Activated CD8-positive, alpha-beta memory T cell treated with anti-CD3 and anti-CD28 coated beads, Interleukin-2, amount 10 ng/mL, durations not matched to agents 7 days and 5 days (primary cell): Measurements from ENCODE around the gene ZNF672. TPM values are rescaled to one million over a fixed set of nuclear protein-coding genes. Genes with fewer than 3 reads are reported as not detected.

ENCODE experiments used
- ATAC-seq: fragments of 150-1000 bp; cut with Tn5 transposase; one replicate; pipeline ENCODE4 v1.10.0; 2021; ENCODE audit warnings: moderate library complexity
- CTCF ChIA-PET: fragments of 350-600 bp; sonication (Branson Sonifier 250); formaldehyde crosslinking; loops from one replicate; lab custom pipeline; 2021; ENCODE audit warnings: antibody characterized with exemption; lab: Charles Lee
- DNase-seq: peaks from one replicate; pipeline ENCODE4 v3.0.0-alpha.2; 2020
- H3K27ac Mint-ChIP-seq: one replicate; pipeline ENCODE4 v1.8.0; 2021; ENCODE audit warnings: mild to moderate bottlenecking, mixed read lengths
- H3K27me3 Mint-ChIP-seq: one replicate; pipeline ENCODE4 v1.8.0; 2021; ENCODE audit warnings: mixed read lengths
- H3K36me3 Mint-ChIP-seq: one replicate; pipeline ENCODE4 v1.8.0; 2021; ENCODE audit warnings: mild to moderate bottlenecking, mixed read lengths
- H3K4me1 Mint-ChIP-seq: one replicate; pipeline ENCODE4 v1.8.0; 2021; ENCODE audit warnings: mixed read lengths
- H3K4me3 Mint-ChIP-seq: one replicate; pipeline ENCODE4 v1.8.0; 2021; ENCODE audit warnings: mild to moderate bottlenecking, moderate library complexity, mixed read lengths
- H3K9me3 Mint-ChIP-seq: one replicate; pipeline ENCODE4 v1.8.0; 2022; ENCODE audit warnings: low read depth, mixed read lengths
- total RNA-seq, 2 experiments: library from RNA; stranded (reverse); gene quantifications; one replicate each; pipeline ENCODE4 v1.2.3, GENCODE V29; 2021

Gene ZNF672
- total RNA-seq, 2 experiments from 2014 or later: 53.8 to 72.3 TPM

DNA sequence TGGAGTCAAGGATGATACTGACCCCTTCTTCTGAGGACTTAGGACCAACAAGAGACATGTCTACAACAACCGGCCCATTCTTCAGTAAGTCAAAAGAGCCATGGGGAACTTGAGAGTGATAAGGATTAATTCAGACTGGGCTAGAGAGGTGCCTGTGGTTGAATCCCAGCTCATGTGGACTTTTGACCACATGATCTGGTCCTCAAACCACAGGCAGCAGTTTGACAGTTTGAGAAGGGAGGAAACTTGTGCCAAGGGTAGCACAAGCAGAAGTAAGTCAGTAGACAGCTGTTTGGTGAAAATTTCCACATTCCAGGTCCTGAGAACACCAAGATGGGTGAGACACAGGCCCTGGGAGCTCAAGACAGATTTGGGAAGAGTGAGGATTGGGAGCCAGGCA, 32.1 kb upstream of the ZNF672 start:
- CTCF ChIA-PET: interaction anchor here (1.0 to 1.7 kb wide), 6 partner anchors 10 to 111 kb away, joined by 3 to 6 read pairs (median 3); no protein-coding TSS in a partner anchor
- Mint-ChIP-seq H3K27ac (no peak overlapping the region), H3K36me3 (no peaks in the 10 kb centered on the region)

DNA sequence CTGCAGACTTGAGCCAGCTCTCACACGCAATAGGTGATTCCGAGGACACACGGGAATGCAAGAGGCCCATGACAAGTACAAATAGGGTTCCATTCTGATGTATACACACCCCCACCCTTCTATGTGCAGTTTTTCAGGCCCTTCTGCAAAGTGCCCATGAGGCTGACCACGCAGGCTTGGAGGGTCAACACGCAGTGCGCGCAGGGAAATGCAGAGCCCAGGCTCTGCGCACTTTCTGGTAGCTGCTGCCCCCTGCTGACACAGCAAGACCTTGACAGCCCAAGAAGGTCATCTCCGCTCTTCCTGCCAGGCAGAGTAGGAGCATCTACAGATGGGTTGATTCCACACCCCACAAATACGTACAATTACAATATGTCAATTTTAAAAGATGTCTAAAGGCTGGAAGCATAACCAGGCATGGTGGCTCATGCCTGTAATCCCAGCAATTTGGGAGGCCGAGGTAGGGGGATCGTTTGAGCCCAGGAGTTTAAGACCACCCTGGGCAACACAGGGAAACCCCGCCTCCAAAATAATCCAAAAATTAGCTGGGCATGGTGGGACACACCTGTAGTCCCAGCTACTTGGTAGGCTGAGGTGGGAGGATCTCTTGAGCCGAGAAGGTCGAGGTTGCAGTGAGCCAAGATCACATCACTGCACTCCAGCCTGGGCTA, 30.8 kb upstream of the ZNF672 start:
- peaks cover 9% of the 10 kb centered on the region for H3K4me1 Mint-ChIP-seq

More for the DNA sequence above, 32.1 kb upstream of the ZNF672 start:
- Mint-ChIP-seq H3K9me3 (no peaks in the 10 kb centered on the region), H3K27me3 (peaks cover 3% of the 10 kb centered on the region), H3K4me1 (peaks cover 9% of the 10 kb centered on the region), H3K4me3 (no peak overlapping the region)
- ATAC-seq (no peak), DNase-seq (no peak)

GRCh38 chr1:248808876-248809275, 29.1 kb upstream of the ZNF672 start:
- Mint-ChIP-seq H3K27me3 (no peaks in the 10 kb centered on the region), H3K4me3 (no peak overlapping the region), H3K9me3 (no peaks in the 10 kb centered on the region), H3K4me1 (peaks cover 9% of the 10 kb centered on the region), H3K27ac (no peak overlapping the region), H3K36me3 (peaks cover 7% of the 10 kb centered on the region)
- DNase-seq (no peak), ATAC-seq (no peak)
- CTCF ChIA-PET: interaction anchor here (1.8 kb wide), 1 partner anchor 405 kb away, joined by 6 read pairs; no protein-coding TSS in a partner anchor

More for the DNA sequence above, 30.8 kb upstream of the ZNF672 start:
- no peak overlapping the region for H3K4me3 Mint-ChIP-seq
- no peaks in the 10 kb centered on the region for H3K27me3 Mint-ChIP-seq
- CTCF ChIA-PET: interaction anchor here (0.6 to 1.9 kb wide), 12 partner anchors 9 to 1416 kb away, joined by 3 to 6 read pairs (median 3); no protein-coding TSS in a partner anchor
- DNase-seq: peak; percentile 63
- H3K36me3 Mint-ChIP-seq: no peaks in the 10 kb centered on the region
- ATAC-seq: peak; percentile 88
- H3K27ac Mint-ChIP-seq: no peak overlapping the region
- no peaks in the 10 kb centered on the region for H3K9me3 Mint-ChIP-seq

DNA sequence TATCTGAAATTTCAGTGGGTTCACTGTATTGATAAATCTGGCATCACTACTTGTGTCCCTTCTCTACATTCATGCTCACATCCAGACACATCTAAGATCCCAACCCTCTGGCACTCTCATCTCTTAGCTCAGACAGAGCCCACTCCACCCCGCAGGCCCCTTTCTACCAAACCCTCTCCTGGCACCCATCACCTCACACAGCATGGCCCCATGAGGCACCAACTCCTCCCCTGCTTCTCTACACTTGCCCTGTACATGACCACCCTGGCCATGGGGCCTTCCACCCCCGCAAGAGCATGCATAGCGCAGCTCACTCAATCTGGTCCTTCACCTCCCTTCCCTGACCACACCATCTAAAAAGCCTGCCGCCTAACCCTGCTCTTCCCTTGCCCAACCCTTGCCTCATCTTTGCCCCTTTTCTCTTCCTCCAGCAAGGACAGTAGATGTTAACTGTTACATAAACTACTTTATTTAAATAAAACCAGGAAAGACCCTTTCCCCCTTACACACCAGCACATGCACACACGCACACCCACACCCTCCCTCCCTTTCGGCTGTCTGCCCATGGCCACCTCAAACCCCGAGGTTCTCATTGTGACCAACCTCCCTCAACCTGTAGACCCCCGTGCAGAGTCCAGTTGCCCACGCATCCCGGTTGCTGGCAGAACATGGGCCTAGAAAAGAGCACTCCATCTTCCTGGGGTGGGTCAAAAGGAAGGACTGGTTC, 27.9 kb upstream of the ZNF672 start:
- no peak overlapping the region for H3K4me3 Mint-ChIP-seq
- H3K27ac Mint-ChIP-seq: peak overlapping the region; percentile 29
- no peaks in the 10 kb centered on the region for H3K9me3 Mint-ChIP-seq
- peaks cover 10% of the 10 kb centered on the region for H3K36me3 Mint-ChIP-seq
- CTCF ChIA-PET: no interaction called here
- no peak for ATAC-seq
- H3K4me1 Mint-ChIP-seq: peaks cover 6% of the 10 kb centered on the region
- no peaks in the 10 kb centered on the region for H3K27me3 Mint-ChIP-seq
- DNase-seq: no peak

DNA sequence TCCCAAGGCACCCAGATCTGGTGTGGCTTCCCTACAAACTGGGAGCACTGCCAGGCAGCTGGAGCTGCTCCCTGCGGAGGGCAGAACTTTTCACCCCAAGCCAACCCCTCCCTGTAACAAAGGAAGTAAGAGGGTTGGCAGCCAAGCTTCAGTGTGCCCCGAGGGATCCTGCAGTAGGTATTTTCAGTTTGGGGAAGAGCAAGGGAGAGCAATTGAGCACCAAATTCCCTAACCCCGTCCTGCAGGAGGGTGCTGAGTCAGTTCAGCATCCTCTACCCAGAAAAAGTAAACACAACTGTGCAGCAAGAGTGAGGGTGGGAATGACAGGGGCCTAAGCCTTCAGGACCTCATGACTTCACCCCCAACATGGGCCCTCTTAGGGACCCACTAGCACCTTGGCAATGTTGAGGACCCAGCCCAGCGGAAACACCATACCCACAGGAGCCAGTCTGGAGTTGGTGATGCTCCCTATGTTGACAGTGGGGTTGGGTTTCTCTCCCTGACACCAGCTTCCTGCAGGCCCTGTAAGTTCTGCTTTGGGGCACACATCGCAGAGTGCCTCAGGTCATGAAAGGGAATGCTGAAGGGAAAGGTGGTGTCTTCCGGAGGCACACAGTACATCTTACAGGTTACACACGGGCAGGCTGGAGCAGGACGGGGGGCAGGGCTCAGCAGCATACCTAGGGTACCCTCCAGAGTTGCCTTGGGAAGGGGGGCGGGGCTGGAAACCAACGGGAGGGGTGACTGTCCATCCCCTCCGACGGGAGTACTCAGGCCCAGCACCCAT, 27.1 kb upstream of the ZNF672 start:
- no peak for DNase-seq
- Mint-ChIP-seq H3K9me3 (no peaks in the 10 kb centered on the region), H3K27ac (no peak overlapping the region), H3K27me3 (no peaks in the 10 kb centered on the region), H3K36me3 (peaks cover 15% of the 10 kb centered on the region), H3K4me3 (no peak overlapping the region), H3K4me1 (peaks cover 2% of the 10 kb centered on the region)
- no peak for ATAC-seq
- CTCF ChIA-PET: no interaction called here

DNA sequence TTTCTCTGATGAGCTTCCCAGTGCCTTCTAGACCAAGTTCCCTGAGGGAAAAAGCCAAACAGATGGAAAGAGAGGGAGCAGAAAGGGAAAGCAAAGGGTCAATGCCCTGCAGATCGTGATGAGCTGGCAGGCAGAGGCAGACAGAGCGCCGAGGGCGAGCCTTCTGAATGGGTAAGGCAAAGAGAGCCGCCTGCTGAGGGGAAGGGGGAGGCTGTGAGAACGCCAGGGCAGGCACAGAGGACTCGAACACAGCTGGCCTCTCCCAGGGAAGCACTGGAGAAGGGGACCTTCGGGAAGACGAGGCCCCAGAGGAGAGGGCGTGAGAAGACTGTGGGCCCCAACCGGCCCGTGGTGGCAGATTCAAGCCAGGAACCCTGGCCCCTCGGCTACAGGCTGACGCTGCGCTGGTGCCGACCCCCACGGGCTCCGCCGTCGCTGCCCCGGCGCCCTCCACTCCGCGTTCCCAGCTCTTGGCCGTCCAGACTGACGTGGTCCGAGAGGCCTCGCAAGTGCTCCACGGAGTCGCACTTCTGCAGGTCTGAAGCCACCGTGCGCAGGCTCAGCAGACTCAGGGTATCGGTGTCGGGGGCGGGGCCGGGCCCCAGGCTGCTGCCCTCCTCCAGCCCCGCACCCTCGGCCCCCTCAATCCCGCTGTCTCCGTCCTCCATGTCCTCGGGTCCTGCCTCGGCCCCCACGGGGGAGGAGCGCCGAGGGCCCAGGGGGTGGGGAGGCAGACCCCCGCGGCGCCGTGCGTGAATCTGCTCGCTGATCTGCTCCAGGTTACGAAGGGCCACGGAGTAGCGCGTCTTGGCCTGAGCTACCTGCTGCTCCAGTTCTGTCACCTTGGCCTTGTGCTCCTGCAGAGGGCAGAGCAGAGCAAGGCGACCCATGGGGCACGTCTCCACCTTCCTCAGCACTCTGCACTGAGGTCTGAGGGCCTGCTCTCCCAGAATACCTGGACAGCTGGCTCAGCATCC, 26.2 kb upstream of the ZNF672 start:
- Mint-ChIP-seq H3K9me3 (no peaks in the 10 kb centered on the region), H3K27me3 (no peaks in the 10 kb centered on the region), H3K4me3 (no peak overlapping the region), H3K27ac (no peak overlapping the region), H3K4me1 (peaks cover 10% of the 10 kb centered on the region), H3K36me3 (peaks cover 17% of the 10 kb centered on the region)
- CTCF ChIA-PET: no interaction called here
- ATAC-seq (no peak), DNase-seq (no peak)

GRCh38 chr1:248812736-248813425, 25.1 kb upstream of the ZNF672 start:
- no peak overlapping the region for H3K27ac Mint-ChIP-seq

DNA sequence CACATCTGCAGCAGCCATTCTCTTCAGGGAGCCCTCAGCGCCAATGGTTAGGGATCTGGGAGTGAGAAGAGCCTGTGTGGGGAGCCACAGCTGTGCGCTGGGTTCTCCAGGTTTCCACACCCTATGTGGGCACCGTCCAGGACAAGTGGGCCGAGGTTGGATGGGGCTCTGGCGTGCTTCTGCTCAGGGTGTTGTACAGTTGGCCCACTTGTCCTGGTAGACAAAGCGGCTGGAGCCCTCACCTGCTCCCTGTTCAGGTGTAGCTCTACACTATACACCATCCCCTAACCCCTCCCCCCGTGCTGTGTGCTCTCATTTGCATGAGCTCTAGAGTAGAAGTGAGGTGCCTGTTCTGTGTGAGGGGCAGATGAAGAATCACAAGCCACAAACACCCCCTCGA, 24.5 kb upstream of the ZNF672 start:
- H3K4me3 Mint-ChIP-seq: no peak overlapping the region
- CTCF ChIA-PET: no interaction called here
- peaks cover 17% of the 10 kb centered on the region for H3K36me3 Mint-ChIP-seq
- no peaks in the 10 kb centered on the region for H3K9me3 Mint-ChIP-seq
- no peak overlapping the region for H3K27ac Mint-ChIP-seq
- ATAC-seq (no peak), DNase-seq (peak; percentile 21)
- H3K27me3 Mint-ChIP-seq: no peaks in the 10 kb centered on the region
- peaks cover 15% of the 10 kb centered on the region for H3K4me1 Mint-ChIP-seq

More at GRCh38 chr1:248812736-248813425, 25.1 kb upstream of the ZNF672 start:
- Mint-ChIP-seq H3K4me3 (no peak overlapping the region), H3K27me3 (no peaks in the 10 kb centered on the region), H3K36me3 (peaks cover 17% of the 10 kb centered on the region), H3K4me1 (peaks cover 12% of the 10 kb centered on the region), H3K9me3 (no peaks in the 10 kb centered on the region)
- peak; percentile 36 for DNase-seq
- ATAC-seq: no peak
- CTCF ChIA-PET: no interaction called here

DNA sequence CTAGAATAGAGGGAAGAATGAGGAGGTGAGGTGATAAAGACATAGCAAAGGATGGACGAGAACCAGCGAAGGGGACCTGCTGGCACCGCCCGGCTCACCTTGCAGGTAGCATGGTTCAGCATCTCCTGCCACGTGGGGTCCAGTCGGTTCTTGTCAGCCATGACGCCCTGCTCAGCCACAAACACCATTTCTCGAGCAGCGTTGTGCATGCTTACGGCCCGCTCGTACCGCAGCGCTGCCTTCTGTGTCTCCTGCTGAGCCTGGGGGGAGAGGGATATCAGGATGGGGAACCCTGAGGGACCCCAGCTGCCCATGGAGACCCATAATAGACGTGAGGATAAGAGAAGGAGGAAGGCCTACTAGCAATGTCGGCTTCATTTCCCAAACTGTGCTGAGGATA, 23.7 kb upstream of the ZNF672 start:
- Mint-ChIP-seq H3K36me3 (peaks cover 21% of the 10 kb centered on the region), H3K27me3 (no peaks in the 10 kb centered on the region), H3K9me3 (no peaks in the 10 kb centered on the region), H3K4me3 (no peak overlapping the region), H3K27ac (no peak overlapping the region), H3K4me1 (peaks cover 22% of the 10 kb centered on the region)
- ATAC-seq (no peak), DNase-seq (peak; percentile 28)
- CTCF ChIA-PET: no interaction called here

DNA sequence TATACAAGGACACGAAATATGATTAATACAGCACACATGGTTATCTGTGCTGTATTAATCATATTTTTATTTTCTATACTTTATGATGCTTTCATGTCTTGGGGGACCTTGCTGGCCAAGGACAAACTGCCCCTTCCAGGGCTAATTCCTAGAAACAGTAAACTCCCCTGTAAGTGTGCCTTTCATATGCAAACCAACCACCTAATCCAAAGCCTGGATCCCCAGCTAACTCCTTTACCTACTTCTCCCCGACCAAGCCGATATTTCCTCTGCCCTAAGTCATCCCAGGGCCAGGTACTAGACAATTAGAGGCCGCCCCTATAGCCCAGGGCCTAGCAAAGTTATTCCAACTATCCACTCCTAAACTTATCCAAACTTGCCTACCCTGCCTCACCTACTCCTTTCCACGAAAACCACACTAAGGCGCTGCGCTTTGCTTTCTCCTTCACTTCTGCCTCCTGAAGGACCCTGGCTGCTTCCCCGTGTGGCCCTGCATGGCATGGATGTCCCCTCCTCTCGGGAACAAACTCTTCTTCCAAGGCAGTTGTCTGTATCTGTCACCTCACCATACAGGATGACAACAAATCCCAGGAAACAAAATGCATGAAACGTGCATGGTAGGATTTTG, 22.5 kb upstream of the ZNF672 start:
- no peak overlapping the region for H3K4me3 Mint-ChIP-seq
- CTCF ChIA-PET: interaction anchor here (0.9 kb wide), 1 partner anchor 9 kb away, joined by 3 read pairs; no protein-coding TSS in a partner anchor
- no peaks in the 10 kb centered on the region for H3K27me3 Mint-ChIP-seq
- peaks cover 26% of the 10 kb centered on the region for H3K36me3 Mint-ChIP-seq
- peak overlapping the region; percentile 50 for H3K27ac Mint-ChIP-seq
- no peaks in the 10 kb centered on the region for H3K9me3 Mint-ChIP-seq
- peaks cover 28% of the 10 kb centered on the region for H3K4me1 Mint-ChIP-seq
- DNase-seq (peak; percentile 36), ATAC-seq (no peak)

GRCh38 chr1:248816042-248816851, 21.8 kb upstream of the ZNF672 start:
- DNase-seq (peak; percentile 32), ATAC-seq (no peak)
- Mint-ChIP-seq H3K27me3 (no peaks in the 10 kb centered on the region), H3K27ac (peak overlapping the region; percentile 50), H3K9me3 (no peaks in the 10 kb centered on the region), H3K4me1 (peaks cover 28% of the 10 kb centered on the region), H3K36me3 (peaks cover 26% of the 10 kb centered on the region), H3K4me3 (no peak overlapping the region)
- CTCF ChIA-PET: interaction anchor here (0.9 kb wide), 1 partner anchor 10 kb away, joined by 3 read pairs; no protein-coding TSS in a partner anchor
